ENCODE measurements around the gene BMPR1A.

BMPR1A gene

GRCh38 chr10:86955501-86956194, 199.2 kb downstream of the BMPR1A start:
- no peak for DNase-seq (ENCODE audit: low read depth, low spot score)

DNA sequence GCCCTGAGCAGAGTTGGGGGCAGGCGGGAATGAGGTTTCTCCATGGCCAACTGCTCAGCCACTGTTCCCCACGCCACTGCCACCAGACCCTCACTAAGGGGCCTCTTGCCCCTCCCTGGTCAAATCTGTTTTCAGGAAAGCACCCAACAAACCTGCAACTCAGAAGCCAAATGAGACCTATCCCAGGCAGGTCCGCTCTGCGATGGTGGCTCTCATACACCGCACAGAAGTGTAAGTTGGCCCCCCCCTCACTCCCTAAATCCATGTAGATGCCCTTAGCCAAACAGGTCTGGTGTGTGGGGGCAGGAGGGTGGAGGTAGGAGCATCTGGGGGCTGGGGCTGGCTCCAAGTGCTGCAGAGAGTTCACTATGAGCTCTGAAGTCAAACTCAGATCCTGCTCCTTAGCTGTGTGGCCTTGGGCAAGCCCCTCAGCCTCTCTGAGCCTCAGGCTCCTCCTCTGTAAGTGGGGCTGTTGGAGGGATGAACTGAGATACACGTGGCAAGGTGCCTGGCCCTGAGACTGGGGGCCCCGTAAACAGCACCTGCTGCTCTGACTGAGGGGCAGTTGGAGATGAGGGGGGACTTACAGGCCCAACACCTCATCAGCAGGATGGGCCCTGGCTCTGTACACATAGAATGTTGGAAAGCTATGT, 199.9 kb downstream of the BMPR1A start:
- DNase-seq (ENCODE audit: low read depth, low spot score): no peak

DNA sequence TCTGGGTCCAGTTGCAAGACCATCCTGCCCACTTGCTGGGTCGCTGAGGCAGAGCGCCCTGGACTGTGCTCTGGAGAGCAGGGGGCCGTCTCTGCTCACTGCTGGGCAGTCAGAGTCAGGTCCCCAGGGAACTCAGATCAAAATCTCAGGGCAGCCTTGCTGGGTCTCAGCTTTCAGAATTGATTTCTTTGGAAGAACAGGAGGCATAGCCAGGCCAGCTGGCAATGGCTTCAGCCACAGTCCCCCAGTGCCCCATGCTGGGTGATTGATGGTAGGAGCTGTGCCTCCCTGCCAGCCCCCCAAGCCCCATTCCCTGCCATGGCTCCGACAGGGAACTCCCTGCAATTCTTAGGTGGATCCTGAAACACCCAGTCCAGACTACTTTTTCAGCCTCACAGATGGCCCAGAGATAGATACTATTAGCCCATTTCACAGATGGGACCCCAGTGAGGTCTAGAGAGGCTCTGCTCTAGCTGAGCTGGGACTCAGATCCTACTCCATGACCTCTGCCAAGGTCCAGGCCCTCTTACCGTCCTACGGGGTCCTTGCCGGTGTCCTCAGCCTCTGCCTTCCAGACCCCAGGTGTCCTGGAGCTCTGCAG, 200.5 kb downstream of the BMPR1A start:
- DNase-seq (ENCODE audit: low read depth, low spot score): no peak

DNA sequence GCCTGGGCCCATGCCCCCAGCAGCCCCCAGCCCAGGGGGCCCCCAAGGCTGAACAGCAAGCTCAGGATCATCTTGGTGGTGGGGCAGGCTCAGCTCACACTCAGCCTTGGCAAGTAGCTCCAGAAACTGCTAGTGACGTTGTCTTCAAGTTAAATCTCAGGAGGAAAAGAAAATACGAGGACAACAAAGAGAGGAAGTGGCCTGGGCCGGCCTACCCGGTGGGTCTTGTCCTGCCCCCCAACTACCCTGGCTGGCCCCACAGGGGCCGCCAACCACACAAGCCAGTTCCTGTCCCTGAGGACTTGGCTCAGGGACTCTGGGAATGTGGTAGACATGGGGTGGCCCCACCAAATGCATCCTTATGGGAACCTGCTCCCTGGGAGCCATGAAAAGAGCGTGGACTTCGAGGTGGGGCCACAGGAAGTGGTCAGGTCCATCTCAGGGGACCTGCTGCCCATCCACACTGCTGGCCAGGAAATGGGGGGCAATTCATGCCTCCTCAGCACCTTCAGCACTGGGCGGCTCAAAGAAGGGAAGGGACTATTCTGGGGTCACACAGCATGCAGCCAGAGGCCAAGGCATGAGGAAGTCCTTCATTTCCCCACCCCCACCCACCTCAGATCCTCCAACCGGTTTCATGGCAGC, 201.2 kb downstream of the BMPR1A start, which contains the start of gene MMRN2:
Gene MMRN2, minus strand, starts transcription at position 145 of the 645 bp plus-strand sequence. Its CDS starts 74 bp downstream, at position 71.
- no peak for DNase-seq (ENCODE audit: low read depth, low spot score)

GRCh38 chr10:86958116-86958900, 201.9 kb downstream of the BMPR1A start, which contains the start of gene SNCG:
TSS of gene SNCG (plus strand) at chr10:86958599. CDS start at chr10:86958698, 99 bp downstream.
- no peak for DNase-seq (ENCODE audit: low read depth, low spot score)

DNA sequence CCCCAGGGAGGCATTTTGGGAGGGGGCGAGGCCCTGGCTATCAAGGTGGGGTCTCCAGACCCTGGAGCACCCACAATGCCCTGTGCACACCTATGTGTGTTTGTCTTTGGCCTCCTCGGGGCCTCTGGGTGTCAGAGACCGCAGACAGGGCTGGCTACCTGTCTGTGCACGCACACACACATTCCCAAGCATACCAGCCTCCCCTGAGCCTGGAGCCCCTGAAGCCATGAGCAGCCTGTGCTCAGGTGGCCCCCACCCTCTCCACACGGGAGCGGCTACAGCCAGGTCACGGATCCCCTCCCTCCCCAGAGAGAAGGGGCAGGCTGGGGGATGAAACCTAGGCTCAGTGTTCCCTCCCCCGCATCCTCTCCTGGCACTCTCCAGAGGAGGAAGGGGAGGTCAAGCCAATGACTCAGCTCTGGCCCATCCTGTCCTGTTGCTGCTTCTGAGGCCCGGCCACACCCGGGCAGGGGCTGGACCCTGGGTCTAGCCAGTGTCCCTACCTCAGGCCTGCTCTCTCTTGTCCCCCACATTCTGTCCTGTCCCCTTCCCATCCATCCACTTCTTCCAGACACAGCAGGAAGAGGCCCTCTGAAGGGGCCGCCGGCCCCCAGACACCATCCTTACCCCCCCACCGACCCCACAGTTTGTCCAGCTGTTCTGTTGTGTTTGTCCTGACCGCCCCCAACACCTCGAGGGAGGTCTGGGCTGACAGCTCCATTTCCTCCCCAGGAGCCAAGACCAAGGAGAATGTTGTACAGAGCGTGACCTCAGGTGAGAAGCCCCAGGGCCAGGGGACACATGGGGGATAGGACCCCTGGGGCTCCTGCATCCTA, 202.7 kb downstream of the BMPR1A start:
- DNase-seq (ENCODE audit: low read depth, low spot score): no peak

GRCh38 chr10:86959737-86960002, 203.3 kb downstream of the BMPR1A start:
- DNase-seq (ENCODE audit: low read depth, low spot score): no peak

GRCh38 chr10:86960003-86960862, 203.8 kb downstream of the BMPR1A start:
- no peak for DNase-seq (ENCODE audit: low read depth, low spot score)

- DNase-seq (ENCODE audit: low read depth, low spot score): no peak
Measured at GRCh38 chr10:86960863-86961434, 204.5 kb downstream of the BMPR1A start.

- no peak for DNase-seq (ENCODE audit: low read depth, low spot score)
Measured at GRCh38 chr10:86961481-86962091, 205.2 kb downstream of the BMPR1A start.

- DNase-seq (ENCODE audit: low read depth, low spot score): no peak
Measured at GRCh38 chr10:86962136-86962980, 205.9 kb downstream of the BMPR1A start.

DNA sequence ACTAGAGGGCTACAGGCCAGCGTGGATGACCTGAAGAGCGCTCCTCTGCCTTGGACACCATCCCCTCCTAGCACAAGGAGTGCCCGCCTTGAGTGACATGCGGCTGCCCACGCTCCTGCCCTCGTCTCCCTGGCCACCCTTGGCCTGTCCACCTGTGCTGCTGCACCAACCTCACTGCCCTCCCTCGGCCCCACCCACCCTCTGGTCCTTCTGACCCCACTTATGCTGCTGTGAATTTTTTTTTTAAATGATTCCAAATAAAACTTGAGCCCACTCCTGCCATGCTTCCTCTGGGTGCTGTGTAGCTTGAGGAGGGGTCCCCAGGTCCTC, 206.5 kb downstream of the BMPR1A start:
- no peak for DNase-seq (ENCODE audit: low read depth, low spot score)

DNA sequence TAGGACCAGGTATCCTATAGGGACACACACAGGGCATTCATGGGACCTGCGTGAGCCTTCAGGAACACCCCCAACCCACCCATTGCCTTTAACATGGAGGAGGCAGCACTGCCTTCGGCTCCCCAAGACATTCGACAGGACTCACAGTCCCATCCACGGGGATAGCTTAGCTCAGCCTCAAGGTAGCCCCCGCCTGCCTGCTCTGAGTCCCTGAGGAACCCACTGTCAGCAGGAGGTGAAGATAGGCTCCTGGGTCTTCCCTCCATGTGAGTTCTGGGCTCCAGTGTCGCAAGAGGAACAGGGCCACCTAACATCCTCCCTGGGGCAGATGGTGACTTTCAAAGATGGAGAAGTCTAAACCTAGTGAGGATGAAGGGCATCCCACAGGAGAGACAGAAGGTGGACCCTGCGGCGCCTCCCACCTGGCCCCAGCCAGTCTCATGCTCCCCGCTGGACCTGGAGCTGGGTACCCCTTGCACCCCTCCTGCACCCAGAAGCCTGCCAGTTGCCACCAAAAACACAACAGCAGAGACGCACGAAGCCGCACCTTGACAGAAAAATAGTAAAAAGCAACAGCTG, 207.0 kb downstream of the BMPR1A start:
- no peak for DNase-seq (ENCODE audit: low read depth, low spot score)

DNA sequence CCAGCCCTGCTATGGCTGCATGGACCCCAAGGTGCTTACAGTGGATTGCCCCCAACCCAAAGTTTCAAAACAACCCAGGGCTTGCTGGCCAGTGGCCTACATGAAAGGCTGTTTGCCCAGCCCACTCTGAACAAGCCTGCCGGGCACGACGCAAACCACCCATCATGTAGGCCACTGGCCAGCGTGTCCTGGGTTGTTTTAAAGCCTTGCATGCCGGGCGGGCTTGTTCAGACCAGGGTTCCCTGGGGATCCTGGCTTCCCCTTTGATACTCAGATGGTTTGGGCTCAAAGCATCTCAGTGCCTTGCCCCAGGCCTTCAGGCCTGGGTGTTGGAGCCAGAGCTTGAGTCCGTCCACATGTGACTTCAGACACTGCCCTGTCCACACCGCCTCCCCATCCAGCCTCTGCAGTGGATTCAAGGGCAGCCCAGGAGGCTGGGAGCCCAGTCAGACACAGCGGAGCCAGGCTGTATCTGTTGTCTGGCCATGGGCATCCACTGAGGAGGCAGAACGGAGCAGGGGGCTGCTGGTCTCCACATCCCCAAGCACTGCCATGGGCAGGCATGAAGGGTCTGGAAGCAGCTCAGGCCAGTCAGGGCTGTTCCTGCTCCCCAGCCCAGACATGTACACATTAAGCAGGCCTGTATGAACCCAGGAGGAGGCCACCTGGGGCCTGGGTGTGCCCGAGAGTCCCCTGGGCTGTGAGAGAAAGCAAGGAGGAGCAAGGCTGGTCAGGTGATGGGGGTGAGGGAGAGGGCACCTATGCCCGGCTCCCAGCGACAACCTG, 207.8 kb downstream of the BMPR1A start:
- no peak for DNase-seq (ENCODE audit: low read depth, low spot score)

- no peak for DNase-seq (ENCODE audit: low read depth, low spot score)
Measured at GRCh38 chr10:86964847-86965190, 208.4 kb downstream of the BMPR1A start.

GRCh38 chr10:86965986-86966654, 209.7 kb downstream of the BMPR1A start:
- no peak for DNase-seq (ENCODE audit: low read depth, low spot score)

DNA sequence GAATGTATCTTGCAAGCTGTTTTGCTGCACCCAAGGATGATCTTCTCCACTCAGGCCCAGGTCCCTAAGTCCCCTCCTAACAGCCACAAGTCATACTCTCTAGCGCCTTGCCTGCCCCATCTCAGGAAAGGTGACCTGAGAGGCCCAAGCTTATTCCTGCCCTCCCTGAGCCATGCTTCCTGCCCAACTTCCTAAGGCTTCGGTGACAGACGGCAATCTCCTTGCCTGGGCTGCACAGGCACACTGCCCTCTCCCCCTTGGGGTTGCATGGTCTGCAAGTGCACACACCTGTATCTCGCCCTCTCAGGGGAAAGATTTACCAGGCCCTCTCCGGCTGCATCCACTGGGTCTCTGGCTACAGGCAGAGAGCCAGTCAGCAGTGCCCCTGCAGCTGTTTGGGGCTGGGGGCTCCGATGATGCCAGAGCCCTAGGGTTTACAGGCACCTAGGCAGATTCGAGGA, 211.1 kb downstream of the BMPR1A start:
- DNase-seq (ENCODE audit: low read depth, low spot score): no peak
